Astrocyte (in vitro differentiated cells and primary cell): ENCODE data around the gene CST8. TPM values are rescaled to one million over a fixed set of nuclear protein-coding genes. Genes with fewer than 3 reads are reported as not detected.

Experiments used
- DNase-seq: peaks from one replicate; pipeline ENCODE4 v3.0.0-alpha.2; 2010; ENCODE audit warnings: low read depth
- FAIRE-seq: peaks from 2 replicates; lab custom pipeline; 2011; peaks lifted over from hg19 to GRCh38; lab: Jason Lieb, UNC
- H2AFZ ChIP-seq: 2 replicates; pipeline ENCODE4 v1.6.0; 2012; ENCODE audit warnings: low read depth, low read length, inconsistent platforms
- H3K27ac ChIP-seq: 2 replicates; pipeline ENCODE4 v1.5.1; 2011; ENCODE audit warnings: low read depth, low read length, inconsistent platforms
- H3K27me3 ChIP-seq: 2 replicates; pipeline ENCODE4 v1.6.0; 2011; ENCODE audit warnings: low read length, inconsistent platforms; ENCODE audit not compliant: insufficient read depth
- H3K36me3 ChIP-seq: 2 replicates; pipeline ENCODE4 v1.5.1; 2011; ENCODE audit warnings: low read length, inconsistent platforms; ENCODE audit not compliant: insufficient read depth
- H3K4me1 ChIP-seq: 2 replicates; pipeline ENCODE4 v1.5.1; 2011; ENCODE audit warnings: low read length, inconsistent platforms; ENCODE audit not compliant: insufficient read depth
- H3K4me2 ChIP-seq: 2 replicates; pipeline ENCODE4 v1.6.0; 2012; ENCODE audit warnings: low read length, inconsistent platforms
- H3K4me3 ChIP-seq: 2 replicates; pipeline ENCODE4 v1.5.1; 2011; ENCODE audit warnings: low read depth, mild to moderate bottlenecking, low read length, inconsistent platforms; ENCODE audit not compliant: insufficient read depth
- H3K79me2 ChIP-seq: 2 replicates; pipeline ENCODE4 v1.6.0; 2012; ENCODE audit warnings: mild to moderate bottlenecking, low read length, inconsistent platforms; ENCODE audit not compliant: insufficient read depth
- H3K9ac ChIP-seq: 2 replicates; pipeline ENCODE4 v1.6.0; 2012; ENCODE audit warnings: mild to moderate bottlenecking, low read length, inconsistent platforms
- H3K9me3 ChIP-seq: 2 replicates; pipeline ENCODE4 v1.5.1; 2012; ENCODE audit warnings: low read depth, mild to moderate bottlenecking, low read length, inconsistent platforms; ENCODE audit not compliant: insufficient read depth
- H4K20me1 ChIP-seq: 2 replicates; pipeline ENCODE4 v1.6.0; 2012; ENCODE audit warnings: low read length, inconsistent platforms; ENCODE audit not compliant: insufficient read depth
- H3K27ac Mint-ChIP-seq: one replicate; pipeline ENCODE4 v1.8.0; 2021; ENCODE audit warnings: mild to moderate bottlenecking, mixed read lengths; ENCODE audit not compliant: unreplicated experiment
- H3K27me3 Mint-ChIP-seq: one replicate; pipeline ENCODE4 v1.8.0; 2021; ENCODE audit warnings: low read depth, mixed read lengths; ENCODE audit not compliant: unreplicated experiment
- H3K36me3 Mint-ChIP-seq: one replicate; pipeline ENCODE4 v1.8.0; 2021; ENCODE audit warnings: low read depth, mixed read lengths; ENCODE audit not compliant: unreplicated experiment
- H3K4me1 Mint-ChIP-seq: one replicate; pipeline ENCODE4 v1.8.0; 2021; ENCODE audit warnings: low read depth, mixed read lengths; ENCODE audit not compliant: unreplicated experiment
- H3K4me3 Mint-ChIP-seq: one replicate; pipeline ENCODE4 v1.8.0; 2021; ENCODE audit warnings: mild to moderate bottlenecking, moderate library complexity, mixed read lengths; ENCODE audit not compliant: unreplicated experiment
- H3K9me3 Mint-ChIP-seq: one replicate; pipeline ENCODE4 v1.8.0; 2021; ENCODE audit warnings: mild to moderate bottlenecking, mixed read lengths; ENCODE audit not compliant: unreplicated experiment
- CTCF ChIP-seq: IDR thresholded peaks from 2 replicates; pipeline ENCODE4 v1.5.1; 2011; ENCODE audit warnings: low read depth, mild to moderate bottlenecking, inconsistent platforms, low read length, moderate library complexity; ENCODE audit not compliant: insufficient read depth
- EZH2 ChIP-seq: IDR thresholded peaks from 2 replicates; pipeline ENCODE4 v1.6.1; 2012; ENCODE audit warnings: mild to moderate bottlenecking, low read length, inconsistent platforms; ENCODE audit not compliant: insufficient read depth
- total RNA-seq: library from RNA; stranded (reverse); gene quantifications from 2 replicates; pipeline ENCODE4 v1.2.1, GENCODE V29; 2021

The CST8 gene
- total RNA-seq, 1 donor from 2014 or later: not detected

DNA sequence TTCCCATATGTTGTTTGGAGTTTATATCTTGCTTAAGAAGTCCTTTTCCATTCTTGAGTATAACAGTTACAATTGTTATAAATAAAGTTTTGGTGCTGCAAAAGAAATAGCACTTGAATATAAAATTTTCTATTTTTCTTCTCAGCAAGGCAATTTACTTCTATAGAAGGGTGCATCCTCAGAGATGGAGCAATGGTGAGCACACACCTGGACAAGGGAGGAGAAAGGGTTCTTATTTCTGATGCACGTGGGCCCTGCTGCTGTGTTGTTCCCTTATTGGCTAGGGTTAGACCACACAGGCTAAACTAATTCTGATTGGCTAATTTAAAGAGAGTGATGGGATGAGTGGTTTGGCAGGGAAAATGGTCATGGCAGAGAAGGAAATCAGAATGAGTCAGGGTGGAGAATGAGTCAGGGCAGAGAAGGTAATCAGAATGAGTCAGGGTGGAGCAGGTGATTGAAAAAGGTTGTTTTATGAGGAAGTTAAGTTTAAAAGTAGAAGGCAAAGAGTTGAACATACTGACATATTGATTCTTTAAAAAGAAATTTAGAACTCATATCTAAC lies 38.0 kb downstream of the CST8 start:
- H3K4me3 Mint-ChIP-seq: no peak overlapping the region
- peaks cover 7% of the 10 kb centered on the region for H3K9me3 Mint-ChIP-seq
- DNase-seq (no peak), FAIRE-seq (no peak)
- H3K27me3 Mint-ChIP-seq: no peaks in the 10 kb centered on the region
- no peak overlapping the region for H3K4me2 ChIP-seq
- no peaks in the 10 kb centered on the region for H3K4me1 ChIP-seq
- H3K9me3 ChIP-seq: no peaks in the 10 kb centered on the region
- H3K4me3 ChIP-seq: no peak overlapping the region
- no peaks in the 10 kb centered on the region for H3K27me3 ChIP-seq
- H2AFZ ChIP-seq: no peak overlapping the region
- no peaks in the 10 kb centered on the region for H3K79me2 ChIP-seq
- H3K27ac Mint-ChIP-seq: no peak overlapping the region
- H3K9ac ChIP-seq: no peak overlapping the region
- H4K20me1 ChIP-seq: no peaks in the 10 kb centered on the region
- peaks cover 1% of the 10 kb centered on the region for H3K36me3 Mint-ChIP-seq
- no peaks in the 10 kb centered on the region for H3K4me1 Mint-ChIP-seq
- no peak for TF ChIP-seq EZH2
- no peak for TF ChIP-seq CTCF
- H3K36me3 ChIP-seq: no peaks in the 10 kb centered on the region
- no peak overlapping the region for H3K27ac ChIP-seq

DNA sequence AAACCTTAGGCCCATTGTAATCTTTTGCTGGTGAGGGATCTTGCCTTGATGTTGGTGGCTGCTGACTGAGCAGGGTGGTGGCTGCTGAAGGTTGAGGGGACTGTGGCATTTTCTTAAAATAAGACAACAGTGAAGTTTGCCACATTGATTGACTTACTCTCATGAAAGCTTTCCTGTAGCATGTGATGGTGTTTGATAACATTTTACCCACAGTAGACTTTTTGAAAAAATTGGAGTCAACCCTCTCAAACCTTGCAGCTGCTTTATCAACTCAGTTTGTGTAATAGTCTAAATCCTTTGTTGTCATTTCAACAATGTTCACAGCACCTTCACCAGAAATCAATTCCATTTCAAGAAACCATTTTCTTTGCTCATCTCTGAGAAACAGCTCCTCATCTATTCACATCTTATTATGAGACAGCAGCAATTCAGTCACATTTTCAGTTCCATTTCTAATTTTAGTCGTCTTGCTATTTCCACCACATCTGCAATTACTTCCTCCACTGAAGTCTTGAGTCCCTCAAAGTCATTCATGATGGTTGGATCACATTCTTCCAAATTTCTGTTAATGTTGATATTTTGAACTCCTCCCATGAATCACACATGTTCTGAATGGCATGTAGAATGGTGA lies 40.1 kb downstream of the CST8 start:
- Mint-ChIP-seq H3K36me3 (peaks cover 1% of the 10 kb centered on the region), H3K4me1 (no peaks in the 10 kb centered on the region), H3K4me3 (no peak overlapping the region), H3K27ac (no peak overlapping the region), H3K9me3 (peaks cover 7% of the 10 kb centered on the region), H3K27me3 (no peaks in the 10 kb centered on the region)
- Histone ChIP-seq H3K36me3 (no peaks in the 10 kb centered on the region), H3K4me2 (no peak overlapping the region), H3K4me3 (no peak overlapping the region), H3K27ac (no peak overlapping the region), H3K9me3 (no peaks in the 10 kb centered on the region), H3K9ac (no peak overlapping the region), H4K20me1 (no peaks in the 10 kb centered on the region), H3K27me3 (no peaks in the 10 kb centered on the region), H3K4me1 (no peaks in the 10 kb centered on the region), H3K79me2 (no peaks in the 10 kb centered on the region), H2AFZ (no peak overlapping the region)
- DNase-seq (no peak), FAIRE-seq (no peak)
- TF ChIP-seq EZH2: no peak

GRCh38 chr20:23532533-23532932 lies 41.6 kb downstream of the CST8 start:
- Mint-ChIP-seq H3K27me3 (no peaks in the 10 kb centered on the region), H3K4me3 (no peak overlapping the region), H3K27ac (no peak overlapping the region), H3K4me1 (no peaks in the 10 kb centered on the region), H3K36me3 (peaks cover 1% of the 10 kb centered on the region), H3K9me3 (peaks cover 7% of the 10 kb centered on the region)
- H3K36me3 ChIP-seq: no peaks in the 10 kb centered on the region
- no peaks in the 10 kb centered on the region for H3K79me2 ChIP-seq
- no peak for TF ChIP-seq EZH2
- TF ChIP-seq CTCF: no peak
- H3K4me1 ChIP-seq: no peaks in the 10 kb centered on the region
- no peak overlapping the region for H3K4me2 ChIP-seq
- H3K4me3 ChIP-seq: no peak overlapping the region
- no peaks in the 10 kb centered on the region for H3K27me3 ChIP-seq
- FAIRE-seq (no peak), DNase-seq (no peak)
- no peaks in the 10 kb centered on the region for H4K20me1 ChIP-seq
- no peaks in the 10 kb centered on the region for H3K9me3 ChIP-seq
- H3K27ac ChIP-seq: no peak overlapping the region
- H2AFZ ChIP-seq: no peak overlapping the region
- H3K9ac ChIP-seq: no peak overlapping the region
